ENCODE measurements around the gene PTPN23.

The PTPN23 gene

GRCh38 chr3:47343471-47343971 lies 37.3 kb upstream of the PTPN23 start:
- no peak for TF ChIP-seq CTCF (IDR thresholded peaks at IDR 0.05; ENCODE audit: low read depth, low read length)
- no peak overlapping the region for H3K4me3 ChIP-seq (replicated peaks in 1 of 2; ENCODE audit: low read depth in 2 of 2, low read length in 2 of 2)
- DNase-seq (ENCODE audit: low read depth in 2 of 2): no peak

- no peak for DNase-seq (ENCODE audit: low read depth in 2 of 2)
- H3K4me3 ChIP-seq (replicated peaks in 1 of 2; ENCODE audit: low read depth in 2 of 2, low read length in 2 of 2): no peak overlapping the region
- TF ChIP-seq CTCF (IDR thresholded peaks at IDR 0.05; ENCODE audit: low read depth, low read length): no peak
Observed at GRCh38 chr3:47344971-47345370, 35.9 kb upstream of the PTPN23 start.

- DNase-seq (ENCODE audit: low read depth in 2 of 2): peak; percentile 27 to 71
- H3K4me3 ChIP-seq (replicated peaks in 1 of 2; ENCODE audit: low read depth in 2 of 2, low read length in 2 of 2): no peak overlapping the region
- no peak for TF ChIP-seq CTCF (IDR thresholded peaks at IDR 0.05; ENCODE audit: low read depth, low read length)
Observed at GRCh38 chr3:47347217-47347801, 33.5 kb upstream of the PTPN23 start.

GRCh38 chr3:47348411-47349154 lies 32.2 kb upstream of the PTPN23 start:
- DNase-seq (ENCODE audit: low read depth in 2 of 2): no peak
- no peak overlapping the region for H3K4me3 ChIP-seq (replicated peaks in 1 of 2; ENCODE audit: low read depth in 2 of 2, low read length in 2 of 2)
- no peak for TF ChIP-seq CTCF (IDR thresholded peaks at IDR 0.05; ENCODE audit: low read depth, low read length)

GRCh38 chr3:47355010-47355409 lies 25.8 kb upstream of the PTPN23 start:
- no peak overlapping the region for H3K4me3 ChIP-seq (replicated peaks in 1 of 2; ENCODE audit: low read depth in 2 of 2, low read length in 2 of 2)
- no peak for TF ChIP-seq CTCF (IDR thresholded peaks at IDR 0.05; ENCODE audit: low read depth, low read length)
- DNase-seq (ENCODE audit: low read depth in 2 of 2): no peak

GRCh38 chr3:47356201-47356600 lies 24.6 kb upstream of the PTPN23 start:
- no peak overlapping the region for H3K4me3 ChIP-seq (replicated peaks in 1 of 2; ENCODE audit: low read depth in 2 of 2, low read length in 2 of 2)
- TF ChIP-seq CTCF (IDR thresholded peaks at IDR 0.05; ENCODE audit: low read depth, low read length): no peak
- DNase-seq (ENCODE audit: low read depth in 2 of 2): no peak
